PC-3 (cell line): ENCODE results near the gene USP12.

Experiments
- EZH2 ChIP-seq: fragments of 300-600 bp; sonication (generic); IDR thresholded peaks from one replicate; pipeline ENCODE4 v1.6.1; 2017; ENCODE audit warnings: antibody characterized with exemption, mild to moderate bottlenecking, low read length; ENCODE audit not compliant: unreplicated experiment
- EZH2phosphoT487 ChIP-seq: fragments of 300-600 bp; sonication (generic); IDR thresholded peaks from 2 replicates; pipeline ENCODE4 v1.6.1; 2018; ENCODE audit warnings: mild to moderate bottlenecking, antibody characterized with exemption, low read length, borderline replicate concordance
- TF ChIP-seq, protein P1 (sequence below): fragments of 300-600 bp; sonication (generic); conservative IDR thresholded peaks from 2 replicates; pipeline ENCODE4 v1.5.1; 2017; ENCODE audit warnings: antibody characterized with exemption, low read depth, mild to moderate bottlenecking, low read length

DNA sequence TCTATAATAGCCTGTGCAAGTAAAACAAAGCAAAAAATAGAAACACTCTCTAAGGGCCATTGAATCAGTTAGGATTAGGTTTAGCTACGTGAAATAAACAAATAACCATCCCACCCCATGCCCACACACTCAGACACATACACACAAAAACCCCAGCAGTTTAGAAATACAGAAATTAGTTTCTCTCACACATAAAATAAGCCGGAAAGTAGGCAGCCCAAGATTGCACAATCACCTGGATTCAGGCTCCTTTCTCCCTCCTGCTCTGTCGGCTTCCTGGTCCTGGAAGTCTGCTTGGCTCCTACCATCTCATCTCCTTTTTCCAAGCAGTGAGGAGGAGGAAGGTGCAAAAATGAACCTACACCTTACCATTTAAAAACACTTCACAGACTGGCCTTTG lies 22.6 kb upstream of the USP12 start:
- TF ChIP-seq EZH2 (no peak), EZH2phosphoT487 (no peak)
- TF ChIP-seq, protein P1, sequence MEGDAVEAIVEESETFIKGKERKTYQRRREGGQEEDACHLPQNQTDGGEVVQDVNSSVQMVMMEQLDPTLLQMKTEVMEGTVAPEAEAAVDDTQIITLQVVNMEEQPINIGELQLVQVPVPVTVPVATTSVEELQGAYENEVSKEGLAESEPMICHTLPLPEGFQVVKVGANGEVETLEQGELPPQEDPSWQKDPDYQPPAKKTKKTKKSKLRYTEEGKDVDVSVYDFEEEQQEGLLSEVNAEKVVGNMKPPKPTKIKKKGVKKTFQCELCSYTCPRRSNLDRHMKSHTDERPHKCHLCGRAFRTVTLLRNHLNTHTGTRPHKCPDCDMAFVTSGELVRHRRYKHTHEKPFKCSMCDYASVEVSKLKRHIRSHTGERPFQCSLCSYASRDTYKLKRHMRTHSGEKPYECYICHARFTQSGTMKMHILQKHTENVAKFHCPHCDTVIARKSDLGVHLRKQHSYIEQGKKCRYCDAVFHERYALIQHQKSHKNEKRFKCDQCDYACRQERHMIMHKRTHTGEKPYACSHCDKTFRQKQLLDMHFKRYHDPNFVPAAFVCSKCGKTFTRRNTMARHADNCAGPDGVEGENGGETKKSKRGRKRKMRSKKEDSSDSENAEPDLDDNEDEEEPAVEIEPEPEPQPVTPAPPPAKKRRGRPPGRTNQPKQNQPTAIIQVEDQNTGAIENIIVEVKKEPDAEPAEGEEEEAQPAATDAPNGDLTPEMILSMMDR: no peak
